PC-3 (cell line): ENCODE results near the gene AFF3. TPM values are rescaled to one million over a fixed set of nuclear protein-coding genes. Genes with fewer than 3 reads are reported as not detected.

Experiments
- ATAC-seq: fragments of 200-7000 bp; cut with Tn5 transposase; 2 replicates; pipeline ENCODE4 v1.9.1; 2020; ENCODE audit warnings: mild to moderate bottlenecking, moderate library complexity
- BruUV-seq: library from RNA; stranded (reverse); fragments of 400-500 nt; replicated peaks from 2 replicates; lab custom pipeline; 2021; lab: Mats Ljungman, UMichigan
- CTCF ChIA-PET: fragments of 300-600 bp; sonication (Branson Sonifier 250); formaldehyde crosslinking; loops from one replicate; lab custom pipeline; 2022; ENCODE audit warnings: antibody characterized with exemption; lab: Charles Lee
- POLR2A ChIA-PET: fragments of 300-600 bp; sonication (Branson Sonifier 250); formaldehyde crosslinking; loops from one replicate; lab custom pipeline; 2022; ENCODE audit warnings: antibody characterized with exemption; ENCODE audit not compliant: unreplicated experiment; lab: Charles Lee
- DNase-seq: peaks from one replicate; pipeline ENCODE4 v3.0.0-alpha.2; 2015
- H2AFZ ChIP-seq: fragments of 300-600 bp; sonication (generic); 2 replicates; pipeline ENCODE4 v1.6.0; 2016; ENCODE audit warnings: antibody characterized with exemption, low read length
- H3F3A ChIP-seq: fragments of 300-600 bp; sonication (generic); one replicate; pipeline ENCODE4 v1.6.0; 2017; ENCODE audit warnings: antibody characterized with exemption, low read length, control low read depth, mild to moderate bottlenecking; ENCODE audit not compliant: unreplicated experiment
- H3K27ac ChIP-seq: fragments of 300-600 bp; sonication (generic); 2 replicates; pipeline ENCODE4 v1.5.1; 2016; ENCODE audit warnings: mild to moderate bottlenecking, low read length
- H3K27me3 ChIP-seq: fragments of 300-600 bp; sonication (generic); 2 replicates; pipeline ENCODE4 v1.6.1; 2016; ENCODE audit warnings: low read length, mixed read lengths
- H3K36me3 ChIP-seq: fragments of 300-600 bp; sonication (generic); 2 replicates; pipeline ENCODE4 v1.6.1; 2016; ENCODE audit warnings: low read depth, mixed run types, low read length, mixed read lengths
- H3K4me1 ChIP-seq: fragments of 300-600 bp; sonication (generic); 2 replicates; pipeline ENCODE4 v1.5.1; 2016; ENCODE audit warnings: low read length; ENCODE audit not compliant: insufficient read depth
- H3K4me2 ChIP-seq: fragments of 300-600 bp; sonication (generic); 2 replicates; pipeline ENCODE4 v1.6.0; 2016; ENCODE audit warnings: low read length
- H3K4me3 ChIP-seq: fragments of 300-600 bp; sonication (generic); 2 replicates; pipeline ENCODE4 v1.5.1; 2016; ENCODE audit warnings: mild to moderate bottlenecking, low read length, mixed read lengths
- H3K79me2 ChIP-seq: fragments of 300-600 bp; sonication (generic); 2 replicates; pipeline ENCODE4 v1.6.1; 2017; ENCODE audit warnings: low read length, mixed read lengths
- H3K9ac ChIP-seq: fragments of 300-600 bp; sonication (generic); 2 replicates; pipeline ENCODE4 v1.6.0; 2016; ENCODE audit warnings: mild to moderate bottlenecking, low read length
- H3K9me2 ChIP-seq: fragments of 300-600 bp; sonication (generic); replicated peaks from 2 replicates; pipeline ENCODE4 v1.6.1; 2016; ENCODE audit warnings: mixed run types, low read length, mixed read lengths
- H3K9me3 ChIP-seq: fragments of 300-600 bp; sonication (generic); 2 replicates; pipeline ENCODE4 v1.6.1; 2016; ENCODE audit warnings: low read length, mixed read lengths
- H4K20me1 ChIP-seq: fragments of 300-600 bp; sonication (generic); 2 replicates; pipeline ENCODE4 v1.6.1; 2016; ENCODE audit warnings: low read length, mixed read lengths
- EZH2 ChIP-seq: fragments of 300-600 bp; sonication (generic); IDR thresholded peaks from one replicate; pipeline ENCODE4 v1.6.1; 2017; ENCODE audit warnings: antibody characterized with exemption, mild to moderate bottlenecking, low read length; ENCODE audit not compliant: unreplicated experiment
- EZH2phosphoT487 ChIP-seq: fragments of 300-600 bp; sonication (generic); IDR thresholded peaks from 2 replicates; pipeline ENCODE4 v1.6.1; 2018; ENCODE audit warnings: mild to moderate bottlenecking, antibody characterized with exemption, low read length, borderline replicate concordance
- intact Hi-C: fragments of 100-400 bp; cut with micrococcal nuclease; formaldehyde crosslinking; loops from 2 replicates; pipeline ENCODE4 v1.9.0; 2023
- total RNA-seq: library from RNA; depleted of rRNA; stranded (reverse); fragments of >200 nt; gene quantifications from 2 replicates; pipeline ENCODE4 v1.2.3, GENCODE V29; 2014
- TF ChIP-seq, protein P1 (sequence below): fragments of 300-600 bp; sonication (generic); conservative IDR thresholded peaks from 2 replicates; pipeline ENCODE4 v1.5.1; 2017; ENCODE audit warnings: antibody characterized with exemption, low read depth, mild to moderate bottlenecking, low read length

Gene AFF3
- total RNA-seq, 1 experiment from 2014 or later: 0.04 TPM

DNA sequence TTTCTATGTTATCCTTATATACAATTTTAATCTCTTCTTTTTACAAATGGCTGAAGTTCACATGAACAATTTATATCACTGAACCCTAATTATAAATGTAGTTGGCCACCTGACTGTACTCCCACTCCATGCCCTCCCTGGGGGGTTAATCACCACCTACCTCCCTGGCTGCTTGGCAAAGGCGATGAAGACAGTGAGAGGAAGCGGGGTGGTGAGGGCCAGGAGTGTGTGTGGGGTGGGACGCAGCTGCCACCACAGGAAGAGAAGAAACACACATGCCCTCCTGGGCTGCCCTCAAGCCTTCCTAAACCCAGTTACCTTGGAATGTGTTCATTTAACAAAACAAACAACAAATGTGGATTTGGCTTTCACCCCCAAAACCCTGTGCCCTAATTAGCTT lies 565.6 kb downstream of the AFF3 start:
- H3K4me1 ChIP-seq: peaks cover 5% of the 10 kb centered on the region
- no peaks in the 10 kb centered on the region for H3F3A ChIP-seq
- CTCF ChIA-PET: no interaction called here
- no peaks in the 10 kb centered on the region for H3K9me3 ChIP-seq
- no peak overlapping the region for H3K4me2 ChIP-seq
- DNase-seq (no peak), ATAC-seq (no peak)
- H3K9ac ChIP-seq: no peak overlapping the region
- H3K4me3 ChIP-seq: no peak overlapping the region
- H3K27me3 ChIP-seq: no peaks in the 10 kb centered on the region
- H3K36me3 ChIP-seq: no peaks in the 10 kb centered on the region
- POLR2A ChIA-PET: no interaction called here
- H3K9me2 ChIP-seq: no peaks in the 10 kb centered on the region
- no peak overlapping the region for H3K27ac ChIP-seq
- BruUV-seq: no TSS peak
- no peaks in the 10 kb centered on the region for H4K20me1 ChIP-seq
- no peaks in the 10 kb centered on the region for H3K79me2 ChIP-seq
- intact Hi-C loops: no loop called here
- no peak overlapping the region for H2AFZ ChIP-seq
- TF ChIP-seq EZH2phosphoT487 (no peak), EZH2 (no peak)
- TF ChIP-seq, protein P1, sequence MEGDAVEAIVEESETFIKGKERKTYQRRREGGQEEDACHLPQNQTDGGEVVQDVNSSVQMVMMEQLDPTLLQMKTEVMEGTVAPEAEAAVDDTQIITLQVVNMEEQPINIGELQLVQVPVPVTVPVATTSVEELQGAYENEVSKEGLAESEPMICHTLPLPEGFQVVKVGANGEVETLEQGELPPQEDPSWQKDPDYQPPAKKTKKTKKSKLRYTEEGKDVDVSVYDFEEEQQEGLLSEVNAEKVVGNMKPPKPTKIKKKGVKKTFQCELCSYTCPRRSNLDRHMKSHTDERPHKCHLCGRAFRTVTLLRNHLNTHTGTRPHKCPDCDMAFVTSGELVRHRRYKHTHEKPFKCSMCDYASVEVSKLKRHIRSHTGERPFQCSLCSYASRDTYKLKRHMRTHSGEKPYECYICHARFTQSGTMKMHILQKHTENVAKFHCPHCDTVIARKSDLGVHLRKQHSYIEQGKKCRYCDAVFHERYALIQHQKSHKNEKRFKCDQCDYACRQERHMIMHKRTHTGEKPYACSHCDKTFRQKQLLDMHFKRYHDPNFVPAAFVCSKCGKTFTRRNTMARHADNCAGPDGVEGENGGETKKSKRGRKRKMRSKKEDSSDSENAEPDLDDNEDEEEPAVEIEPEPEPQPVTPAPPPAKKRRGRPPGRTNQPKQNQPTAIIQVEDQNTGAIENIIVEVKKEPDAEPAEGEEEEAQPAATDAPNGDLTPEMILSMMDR: no peak

DNA sequence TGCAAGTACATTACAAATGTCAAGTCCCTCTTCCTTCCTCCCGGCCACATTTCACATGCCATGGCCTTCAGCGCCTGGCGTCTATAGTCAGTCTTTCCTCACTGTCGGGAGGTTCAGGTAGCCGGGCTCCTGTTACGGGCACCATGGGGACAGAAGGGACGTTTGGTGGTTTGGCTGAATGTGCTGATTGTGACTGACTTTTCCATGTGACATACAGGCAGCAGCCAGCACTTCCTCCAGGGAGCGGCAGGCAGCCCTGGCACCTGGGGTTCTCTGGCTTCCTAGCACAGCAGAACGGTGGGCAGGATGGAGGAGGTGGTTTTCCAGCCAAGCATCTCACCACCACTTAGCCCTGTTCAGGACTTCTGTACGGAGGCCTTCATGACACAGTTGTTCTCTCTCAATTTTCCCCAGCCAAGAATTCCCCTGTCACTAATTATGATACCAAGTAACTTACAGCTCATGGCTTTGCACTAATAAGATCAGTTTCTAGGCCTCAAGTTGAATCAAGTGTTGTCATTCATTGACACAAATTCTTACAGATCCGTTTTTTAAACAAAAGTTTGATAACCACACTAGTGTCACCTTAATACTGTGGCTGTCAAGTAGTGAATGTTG lies 568.6 kb downstream of the AFF3 start:
- no peaks in the 10 kb centered on the region for H3K27me3 ChIP-seq
- H3K4me1 ChIP-seq: peaks cover 5% of the 10 kb centered on the region
- ChIA-PET CTCF (no interaction called here), POLR2A (no interaction called here)
- H3K27ac ChIP-seq: no peak overlapping the region
- no peak for TF ChIP-seq EZH2
- no peak for TF ChIP-seq EZH2phosphoT487
- TF ChIP-seq, protein P1: no peak
- DNase-seq (no peak), ATAC-seq (no peak)
- no peaks in the 10 kb centered on the region for H4K20me1 ChIP-seq
- no peak overlapping the region for H3K9ac ChIP-seq
- no peaks in the 10 kb centered on the region for H3K9me3 ChIP-seq
- no peaks in the 10 kb centered on the region for H3K9me2 ChIP-seq
- H3K4me3 ChIP-seq: no peak overlapping the region
- no peak overlapping the region for H3K4me2 ChIP-seq
- intact Hi-C loops: loop anchor here (5.0 kb wide), 1 partner anchor 89 kb away; no protein-coding TSS in a partner anchor
- BruUV-seq: no TSS peak
- no peaks in the 10 kb centered on the region for H3K79me2 ChIP-seq
- no peaks in the 10 kb centered on the region for H3F3A ChIP-seq
- H2AFZ ChIP-seq: no peak overlapping the region
- no peaks in the 10 kb centered on the region for H3K36me3 ChIP-seq
